Suprapubic skin (tissue), 4 donors: ENCODE measurements around the gene NEGR1. TPM values are rescaled to one million over a fixed set of nuclear protein-coding genes. Genes with fewer than 3 reads are reported as not detected.

Experiments
- DNase-seq, 2 donors: peaks; one replicate each; pipeline ENCODE4 v3.0.0-alpha.2; 2019; ENCODE audit warnings: low spot score in 2 of 2
- H3K27ac ChIP-seq: fragments of 200-600 bp; sonication (generic); one replicate; pipeline ENCODE4 v1.5.1; 2019
- H3K27me3 ChIP-seq: fragments of 200-600 bp; sonication (generic); one replicate; pipeline ENCODE4 v1.5.1; 2019
- H3K36me3 ChIP-seq: fragments of 200-600 bp; sonication (generic); one replicate; pipeline ENCODE4 v1.5.1; 2019
- H3K4me1 ChIP-seq: fragments of 200-600 bp; sonication (generic); one replicate; pipeline ENCODE4 v1.5.1; 2019
- H3K4me3 ChIP-seq: fragments of 200-600 bp; sonication (generic); one replicate; pipeline ENCODE4 v1.5.1; 2019; ENCODE audit warnings: mild to moderate bottlenecking
- H3K9me3 ChIP-seq: fragments of 200-600 bp; sonication (generic); one replicate; pipeline ENCODE4 v1.5.1; 2019
- CTCF ChIP-seq, 2 donors: fragments of 200-600 bp in 1 of 2; fragments of 450-650 bp in 1 of 2; sonication (generic) in 1 of 2; IDR thresholded peaks; one replicate each; pipeline ENCODE4 v1.5.1; 2016 to 2019; ENCODE audit warnings: antibody characterized with exemption in 2 of 2, mild to moderate bottlenecking in 1 of 2, moderate library complexity in 1 of 2
- EP300 ChIP-seq: sonication (generic); formaldehyde crosslinking; IDR thresholded peaks from one replicate; pipeline ENCODE4 v1.6.1; 2017; ENCODE audit warnings: antibody characterized with exemption
- POLR2A ChIP-seq, 2 donors: fragments of 450-650 bp; IDR thresholded peaks; one replicate each; pipeline ENCODE4 v1.6.1; 2017; ENCODE audit warnings: antibody characterized with exemption in 2 of 2, mild to moderate bottlenecking in 2 of 2, moderate library complexity in 2 of 2
- POLR2AphosphoS5 ChIP-seq, 3 donors: sonication (generic); formaldehyde crosslinking; IDR thresholded peaks; one replicate each; pipeline ENCODE4 v1.6.1; 2017; ENCODE audit warnings: antibody characterized with exemption in 3 of 3
- WGBS: methylation state at CpG from one replicate; pipeline ENCODE4 v1.1.5; 2018; 5-methylcytosine and 5-hydroxymethylcytosine counted together
- total RNA-seq, 4 donors: library from RNA; depleted of rRNA; stranded (reverse); fragments of >200 nt; gene quantifications; one replicate each; pipeline ENCODE4 v1.1.0, GENCODE V29; 2016

Gene NEGR1
- total RNA-seq, 4 donors from 2014 or later, result 3.0 to 9.9 (median 3.8) TPM

- H3K36me3 ChIP-seq, result no peaks in the 10 kb centered on the region
- H3K27me3 ChIP-seq, result no peaks in the 10 kb centered on the region
- TF ChIP-seq POLR2AphosphoS5 (IDR thresholded peaks at IDR 0.05) (no peak), CTCF (IDR thresholded peaks at IDR 0.05) (no peak), EP300 (no peak), POLR2A (IDR thresholded peaks at IDR 0.05) (no peak)
- no peak overlapping the region for H3K4me3 ChIP-seq
- peaks cover 10% of the 10 kb centered on the region for H3K4me1 ChIP-seq
- no peak overlapping the region for H3K27ac ChIP-seq
- DNase-seq, result no peak
- no peaks in the 10 kb centered on the region for H3K9me3 ChIP-seq
Measured at GRCh38 chr1:72288886-72289285, 6.5 kb upstream of the NEGR1 start.

- DNase-seq, result no peak
- Histone ChIP-seq H3K4me3 (no peak overlapping the region), H3K36me3 (no peaks in the 10 kb centered on the region), H3K27me3 (no peaks in the 10 kb centered on the region), H3K27ac (no peak overlapping the region), H3K4me1 (peaks cover 18% of the 10 kb centered on the region), H3K9me3 (no peaks in the 10 kb centered on the region)
- 71% methylated on average over 4 of the region's 4 CpGs for WGBS
- TF ChIP-seq POLR2AphosphoS5 (IDR thresholded peaks at IDR 0.05) (no peak), CTCF (IDR thresholded peaks at IDR 0.05) (no peak), EP300 (no peak), POLR2A (IDR thresholded peaks at IDR 0.05) (no peak)
Measured at GRCh38 chr1:72286401-72286800, 4.1 kb upstream of the NEGR1 start.

GRCh38 chr1:72285074-72285425 lies 2.7 kb upstream of the NEGR1 start:
- H3K4me1 ChIP-seq, result peaks cover 18% of the 10 kb centered on the region
- peak overlapping the region; percentile 71 for H3K4me3 ChIP-seq
- H3K9me3 ChIP-seq, result no peaks in the 10 kb centered on the region
- 2% methylated on average over 3 of the region's 3 CpGs for WGBS
- H3K27me3 ChIP-seq, result no peaks in the 10 kb centered on the region
- TF ChIP-seq POLR2AphosphoS5 (IDR thresholded peaks at IDR 0.05), result no peak
- no peak for TF ChIP-seq CTCF (IDR thresholded peaks at IDR 0.05)
- TF ChIP-seq EP300, result no peak
- TF ChIP-seq POLR2A (IDR thresholded peaks at IDR 0.05), result no peak
- H3K36me3 ChIP-seq, result no peaks in the 10 kb centered on the region
- peak in 1 of 2 donors; percentile 56 for DNase-seq
- peak overlapping the region; percentile 11 for H3K27ac ChIP-seq

GRCh38 chr1:72284348-72285073 lies 2.2 kb upstream of the NEGR1 start:
- H3K4me3 ChIP-seq, result peak overlapping the region; percentile 71
- H3K27me3 ChIP-seq, result no peaks in the 10 kb centered on the region
- peak overlapping the region; percentile 90 for H3K27ac ChIP-seq
- WGBS, result under 1% methylated on average over 24 of the region's 24 CpGs
- no peaks in the 10 kb centered on the region for H3K36me3 ChIP-seq
- H3K9me3 ChIP-seq, result no peaks in the 10 kb centered on the region
- no peak for TF ChIP-seq EP300
- TF ChIP-seq POLR2AphosphoS5 (IDR thresholded peaks at IDR 0.05), result peak in 1 of 3 donors; percentile 31
- TF ChIP-seq POLR2A (IDR thresholded peaks at IDR 0.05), result peak in 1 of 2 donors; percentile 47
- peaks cover 18% of the 10 kb centered on the region for H3K4me1 ChIP-seq
- DNase-seq, result peak in 1 of 2 donors; percentile 67

GRCh38 chr1:72284084-72284347 lies 1.7 kb upstream of the NEGR1 start:
- Histone ChIP-seq H3K9me3 (no peaks in the 10 kb centered on the region), H3K36me3 (no peaks in the 10 kb centered on the region), H3K4me1 (peaks cover 18% of the 10 kb centered on the region), H3K27me3 (no peaks in the 10 kb centered on the region), H3K27ac (peak overlapping the region; percentile 90), H3K4me3 (peak overlapping the region; percentile 71)
- 0% methylated on average over 7 of the region's 7 CpGs for WGBS
- no peak for DNase-seq
- no peak for TF ChIP-seq EP300
- no peak for TF ChIP-seq CTCF (IDR thresholded peaks at IDR 0.05)
